ENCODE measurements around the gene ATP6V0E1.

The ATP6V0E1 gene

DNA sequence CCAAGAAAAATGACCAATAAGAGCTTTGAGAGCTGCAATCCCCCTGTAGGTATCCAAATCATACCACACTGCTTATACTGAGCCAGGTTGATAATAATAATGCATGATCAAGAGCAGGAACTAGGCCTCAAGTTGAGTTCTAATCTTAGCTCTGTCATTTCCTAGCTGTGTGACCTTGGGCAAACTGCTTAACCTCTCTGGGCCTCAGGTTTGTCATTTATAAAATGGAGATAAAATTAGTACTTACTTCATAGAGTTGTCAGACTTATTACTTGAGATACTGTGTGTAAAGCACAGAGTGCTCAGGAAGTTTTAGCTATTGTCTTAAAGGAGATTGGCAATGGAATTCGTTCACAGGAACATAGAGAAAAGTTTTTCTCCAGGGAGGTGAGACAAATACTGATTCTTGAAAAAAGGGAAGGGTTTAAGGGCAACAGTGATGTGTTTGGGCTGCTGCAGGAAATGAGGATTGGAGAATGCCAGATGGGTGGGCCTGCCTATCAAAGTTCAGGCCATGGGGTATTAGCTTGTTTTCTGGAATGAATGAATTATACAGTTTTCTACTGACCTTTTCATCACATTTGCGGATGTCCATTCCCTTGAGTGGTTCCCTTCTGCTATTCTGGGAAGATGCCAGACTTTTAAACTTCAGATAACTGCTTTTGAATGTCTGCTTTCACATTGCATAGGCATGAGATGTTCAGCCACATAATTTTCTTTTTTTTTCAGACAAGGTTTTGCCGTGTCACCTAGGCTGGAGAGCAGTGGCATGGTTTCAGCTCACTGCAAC lies 10.2 kb upstream of the ATP6V0E1 start:
- no peak overlapping the region for H3K27ac Mint-ChIP-seq
- H3K4me3 Mint-ChIP-seq, result no peak overlapping the region
- no peaks in the 10 kb centered on the region for H3K9me3 Mint-ChIP-seq
- peaks cover 3% of the 10 kb centered on the region for H3K36me3 Mint-ChIP-seq (ENCODE audit: low read depth)
- no peaks in the 10 kb centered on the region for H3K4me1 Mint-ChIP-seq (ENCODE audit: low read depth)
- no peaks in the 10 kb centered on the region for H3K27me3 Mint-ChIP-seq (ENCODE audit: low read depth)

- H3K9me3 Mint-ChIP-seq, result no peaks in the 10 kb centered on the region
- H3K27ac Mint-ChIP-seq, result no peak overlapping the region
- peaks cover 3% of the 10 kb centered on the region for H3K36me3 Mint-ChIP-seq (ENCODE audit: low read depth)
- H3K4me3 Mint-ChIP-seq, result no peak overlapping the region
- H3K27me3 Mint-ChIP-seq (ENCODE audit: low read depth), result peaks cover 3% of the 10 kb centered on the region
- H3K4me1 Mint-ChIP-seq (ENCODE audit: low read depth), result no peaks in the 10 kb centered on the region
Observed at GRCh38 chr5:172973931-172974330, 9.6 kb upstream of the ATP6V0E1 start.

DNA sequence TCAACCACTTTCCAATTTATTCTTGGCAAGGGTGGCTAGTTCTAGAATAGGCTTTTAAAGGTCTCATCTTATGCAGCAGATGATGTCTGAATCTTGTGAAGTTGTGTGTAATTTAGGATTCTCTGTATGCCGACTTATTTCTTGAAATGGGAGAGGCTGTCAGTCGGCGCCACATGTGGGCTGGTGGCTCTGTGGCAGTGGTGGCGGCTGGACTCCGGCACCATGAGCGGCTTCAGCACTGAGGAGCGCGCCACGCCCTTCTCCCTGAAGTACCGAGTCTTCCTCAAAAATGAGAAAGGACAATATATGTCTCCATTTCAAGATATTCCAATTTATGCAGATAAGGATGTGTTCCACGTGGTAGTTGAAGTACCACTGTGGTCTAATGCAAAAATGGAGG lies 8.3 kb upstream of the ATP6V0E1 start:
- no peaks in the 10 kb centered on the region for H3K36me3 Mint-ChIP-seq (ENCODE audit: low read depth)
- H3K27me3 Mint-ChIP-seq (ENCODE audit: low read depth), result peaks cover 4% of the 10 kb centered on the region
- H3K27ac Mint-ChIP-seq, result no peak overlapping the region
- H3K4me3 Mint-ChIP-seq, result no peak overlapping the region
- no peaks in the 10 kb centered on the region for H3K4me1 Mint-ChIP-seq (ENCODE audit: low read depth)
- H3K9me3 Mint-ChIP-seq, result no peaks in the 10 kb centered on the region

DNA sequence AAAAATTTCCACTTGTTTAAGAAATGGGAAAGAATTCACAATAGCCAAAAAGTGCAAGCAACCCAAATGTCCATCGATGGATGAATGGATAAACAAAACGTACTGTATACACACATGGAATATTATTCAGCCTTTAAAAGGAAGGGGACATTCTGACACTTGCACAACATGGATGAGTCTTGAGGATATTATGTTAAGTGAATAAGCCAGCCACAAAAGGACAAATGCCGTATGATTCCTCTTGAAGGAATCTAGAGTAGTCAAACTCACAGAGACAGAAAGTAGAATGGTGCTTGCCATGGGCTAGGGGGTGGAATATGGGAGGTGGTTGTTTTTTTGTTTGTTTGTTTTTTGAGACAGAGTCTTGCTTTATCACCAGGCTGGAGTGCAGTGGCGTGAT lies 3.8 kb upstream of the ATP6V0E1 start:
- no peaks in the 10 kb centered on the region for H3K9me3 Mint-ChIP-seq
- H3K36me3 Mint-ChIP-seq (ENCODE audit: low read depth), result peaks cover 2% of the 10 kb centered on the region
- no peak overlapping the region for H3K27ac Mint-ChIP-seq
- peaks cover 4% of the 10 kb centered on the region for H3K27me3 Mint-ChIP-seq (ENCODE audit: low read depth)
- peaks cover 2% of the 10 kb centered on the region for H3K4me1 Mint-ChIP-seq (ENCODE audit: low read depth)
- no peak overlapping the region for H3K4me3 Mint-ChIP-seq

GRCh38 chr5:172981931-172982330 lies 1.6 kb upstream of the ATP6V0E1 start:
- no peak overlapping the region for H3K27ac Mint-ChIP-seq
- peaks cover 14% of the 10 kb centered on the region for H3K36me3 Mint-ChIP-seq (ENCODE audit: low read depth)
- no peaks in the 10 kb centered on the region for H3K9me3 Mint-ChIP-seq
- no peak overlapping the region for H3K4me3 Mint-ChIP-seq
- H3K27me3 Mint-ChIP-seq (ENCODE audit: low read depth), result peaks cover 4% of the 10 kb centered on the region
- peaks cover 11% of the 10 kb centered on the region for H3K4me1 Mint-ChIP-seq (ENCODE audit: low read depth)

DNA sequence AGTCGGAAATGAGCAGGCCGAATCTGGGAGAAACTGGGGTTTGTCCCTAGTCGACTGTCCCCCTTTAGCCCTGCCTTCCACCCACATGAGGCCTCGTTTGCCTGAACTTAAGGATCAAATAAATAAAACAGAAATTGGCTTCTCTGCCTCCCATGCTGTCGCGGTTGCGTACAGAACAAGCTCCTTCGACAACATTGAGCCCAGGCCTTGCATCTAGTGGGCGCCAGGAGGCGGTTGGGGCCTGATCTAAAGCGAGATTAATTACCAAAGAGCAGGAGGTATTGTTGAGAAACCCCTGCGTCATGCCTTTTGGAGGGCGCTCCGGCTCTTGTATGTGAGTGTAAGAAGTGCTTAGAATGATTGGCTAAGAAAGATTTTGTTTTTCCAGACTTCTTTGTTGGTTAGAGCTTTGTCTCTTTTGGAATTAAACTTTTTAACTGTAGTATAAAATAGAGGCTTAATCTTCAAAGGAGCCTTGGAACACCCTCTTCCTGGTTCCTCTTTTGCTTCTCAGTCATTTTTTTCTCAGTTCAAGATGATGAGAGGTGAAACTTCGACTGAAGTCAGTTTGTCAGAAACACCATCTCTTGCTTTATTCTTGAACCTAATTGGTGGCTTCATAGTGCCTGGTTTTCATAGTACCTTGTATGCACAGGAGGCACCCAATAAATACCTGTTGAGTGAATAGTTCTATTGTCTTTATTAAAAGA lies 828 bp downstream of the ATP6V0E1 start:
- H3K36me3 Mint-ChIP-seq (ENCODE audit: low read depth), result peaks cover 21% of the 10 kb centered on the region
- no peaks in the 10 kb centered on the region for H3K27me3 Mint-ChIP-seq (ENCODE audit: low read depth)
- H3K4me3 Mint-ChIP-seq, result peak overlapping the region; percentile 90
- no peaks in the 10 kb centered on the region for H3K9me3 Mint-ChIP-seq
- peak overlapping the region; percentile 94 for H3K27ac Mint-ChIP-seq
- H3K4me1 Mint-ChIP-seq (ENCODE audit: low read depth), result peaks cover 15% of the 10 kb centered on the region

- Mint-ChIP-seq H3K27me3 (ENCODE audit: low read depth) (no peaks in the 10 kb centered on the region), H3K4me3 (peak overlapping the region; percentile 81), H3K9me3 (no peaks in the 10 kb centered on the region), H3K36me3 (ENCODE audit: low read depth) (peaks cover 21% of the 10 kb centered on the region), H3K4me1 (ENCODE audit: low read depth) (peaks cover 16% of the 10 kb centered on the region), H3K27ac (peak overlapping the region; percentile 74)
Observed at GRCh38 chr5:172985596-172985995, 2.0 kb downstream of the ATP6V0E1 start.

DNA sequence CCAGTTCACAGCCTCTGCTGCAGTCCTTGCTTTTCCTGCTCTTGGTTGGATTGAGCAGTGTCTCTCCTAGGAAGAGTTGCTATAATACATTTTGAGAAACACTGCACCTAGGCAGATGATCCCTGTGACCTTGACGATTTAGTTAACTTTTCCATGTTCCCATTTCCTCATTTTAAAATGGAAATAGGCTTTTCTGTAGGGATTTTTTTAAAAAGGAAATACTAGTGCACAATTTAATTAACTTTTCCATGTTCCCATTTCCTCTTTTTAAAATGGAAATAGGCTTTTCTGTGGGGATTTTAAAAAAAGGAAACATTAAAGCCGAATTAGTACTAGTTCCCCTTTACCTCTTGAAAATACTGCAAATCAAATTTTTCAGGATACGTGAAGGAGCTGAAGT lies 4.7 kb downstream of the ATP6V0E1 start:
- Mint-ChIP-seq H3K27ac (no peak overlapping the region), H3K27me3 (ENCODE audit: low read depth) (no peaks in the 10 kb centered on the region), H3K9me3 (no peaks in the 10 kb centered on the region), H3K4me3 (no peak overlapping the region), H3K4me1 (ENCODE audit: low read depth) (peaks cover 23% of the 10 kb centered on the region), H3K36me3 (ENCODE audit: low read depth) (peaks cover 35% of the 10 kb centered on the region)

DNA sequence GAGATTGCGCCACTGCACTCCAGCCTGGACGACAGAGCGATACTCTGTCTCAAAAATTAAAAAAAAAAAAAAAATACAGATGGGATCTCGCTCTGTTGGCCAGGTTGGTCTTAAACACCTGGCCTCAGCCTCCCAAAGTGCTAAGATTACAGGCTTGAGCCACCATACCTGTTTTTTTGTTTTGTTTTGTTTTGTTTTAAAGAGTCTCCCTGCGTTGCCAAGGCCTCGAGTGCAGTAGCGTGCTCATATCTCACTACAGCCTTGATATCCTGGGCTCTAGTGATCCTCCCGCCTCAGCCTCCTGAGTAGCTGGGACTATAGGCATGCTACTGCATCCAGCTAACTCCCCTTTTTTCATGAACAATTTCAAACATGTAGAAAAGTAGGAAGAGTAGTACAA lies 7.2 kb downstream of the ATP6V0E1 start:
- H3K27me3 Mint-ChIP-seq (ENCODE audit: low read depth), result no peaks in the 10 kb centered on the region
- no peaks in the 10 kb centered on the region for H3K9me3 Mint-ChIP-seq
- peaks cover 35% of the 10 kb centered on the region for H3K36me3 Mint-ChIP-seq (ENCODE audit: low read depth)
- H3K27ac Mint-ChIP-seq, result no peak overlapping the region
- no peak overlapping the region for H3K4me3 Mint-ChIP-seq
- H3K4me1 Mint-ChIP-seq (ENCODE audit: low read depth), result peaks cover 20% of the 10 kb centered on the region

DNA sequence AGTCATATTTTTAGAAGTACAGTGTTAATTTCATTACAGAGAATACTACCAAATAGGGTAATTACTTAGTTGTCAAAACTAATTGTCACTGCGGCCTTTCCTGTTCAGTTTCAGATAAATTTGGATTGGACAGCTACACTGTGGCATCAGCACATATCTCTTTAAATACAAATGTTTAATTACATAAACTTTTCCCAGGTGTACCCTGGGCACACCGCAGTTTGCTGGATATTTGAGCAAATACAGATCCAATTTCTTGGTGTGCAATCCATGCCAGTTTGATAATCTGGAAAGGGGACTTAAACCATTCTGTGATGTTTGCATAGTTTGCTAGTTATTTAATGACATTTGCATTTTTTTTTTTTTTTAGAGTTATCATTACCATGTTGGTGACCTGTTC lies 10.8 kb downstream of the ATP6V0E1 start:
- Mint-ChIP-seq H3K4me3 (no peak overlapping the region), H3K9me3 (no peaks in the 10 kb centered on the region), H3K27me3 (ENCODE audit: low read depth) (no peaks in the 10 kb centered on the region), H3K4me1 (ENCODE audit: low read depth) (peaks cover 13% of the 10 kb centered on the region), H3K27ac (no peak overlapping the region), H3K36me3 (ENCODE audit: low read depth) (peaks cover 26% of the 10 kb centered on the region)

- H3K4me1 Mint-ChIP-seq (ENCODE audit: low read depth), result peaks cover 31% of the 10 kb centered on the region
- no peaks in the 10 kb centered on the region for H3K9me3 Mint-ChIP-seq
- H3K36me3 Mint-ChIP-seq (ENCODE audit: low read depth), result peaks cover 18% of the 10 kb centered on the region
- H3K27me3 Mint-ChIP-seq (ENCODE audit: low read depth), result no peaks in the 10 kb centered on the region
- no peak overlapping the region for H3K27ac Mint-ChIP-seq
- H3K4me3 Mint-ChIP-seq, result no peak overlapping the region
Observed at GRCh38 chr5:172999372-172999973, 15.9 kb downstream of the ATP6V0E1 start.

DNA sequence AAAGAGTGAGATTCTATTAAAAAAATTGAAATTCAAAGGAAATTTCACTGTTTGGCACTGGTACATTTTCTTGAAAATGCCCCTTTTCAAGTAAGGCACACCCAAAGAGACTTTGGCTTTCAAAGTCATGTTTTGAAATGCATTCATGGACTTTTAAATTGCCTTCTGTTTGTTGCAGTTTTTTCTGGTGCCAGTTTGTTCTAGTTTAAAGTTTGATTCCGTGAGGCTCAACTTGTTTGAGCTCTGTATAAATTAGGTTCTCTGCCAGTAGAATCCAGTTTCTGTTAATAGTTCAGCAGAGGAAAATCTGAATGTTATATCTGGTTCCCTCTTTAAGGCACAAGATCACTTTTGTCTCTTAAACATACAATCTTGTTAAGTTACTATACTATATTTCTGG lies 16.4 kb downstream of the ATP6V0E1 start:
- Mint-ChIP-seq H3K4me1 (ENCODE audit: low read depth) (peaks cover 32% of the 10 kb centered on the region), H3K4me3 (no peak overlapping the region), H3K27me3 (ENCODE audit: low read depth) (no peaks in the 10 kb centered on the region), H3K9me3 (no peaks in the 10 kb centered on the region), H3K27ac (no peak overlapping the region), H3K36me3 (ENCODE audit: low read depth) (peaks cover 18% of the 10 kb centered on the region)

DNA sequence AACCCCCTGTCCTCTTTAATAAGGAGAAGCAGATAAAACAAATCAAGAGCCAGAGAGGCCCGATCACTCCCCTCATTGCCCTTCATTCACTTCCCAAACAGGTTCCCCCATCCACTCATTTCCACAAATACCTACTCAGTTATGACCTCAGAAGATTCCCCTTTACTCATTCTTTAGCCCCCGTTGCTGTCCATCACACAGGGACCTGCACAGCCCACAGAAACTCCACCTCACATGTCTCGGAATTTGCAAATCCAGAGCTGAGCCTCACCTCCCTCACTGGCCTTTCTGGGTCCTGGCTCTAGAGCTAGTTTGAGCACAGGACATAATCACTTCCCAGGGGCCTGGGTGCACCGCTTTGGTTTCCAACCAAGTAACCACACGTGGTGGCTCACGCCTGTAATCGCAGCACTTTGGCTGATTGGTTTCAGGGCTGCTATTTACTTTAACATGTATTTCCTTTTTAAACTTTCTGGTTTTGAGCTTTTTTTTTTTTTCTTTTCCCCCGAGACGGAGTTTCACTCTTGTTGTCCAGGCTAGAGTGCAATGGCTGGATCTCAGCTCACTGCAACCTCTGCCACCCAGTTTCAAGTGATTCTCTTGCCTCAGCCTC lies 17.8 kb downstream of the ATP6V0E1 start:
- Mint-ChIP-seq H3K4me1 (ENCODE audit: low read depth) (peaks cover 32% of the 10 kb centered on the region), H3K9me3 (no peaks in the 10 kb centered on the region), H3K27ac (no peak overlapping the region), H3K36me3 (ENCODE audit: low read depth) (peaks cover 15% of the 10 kb centered on the region), H3K4me3 (no peak overlapping the region), H3K27me3 (ENCODE audit: low read depth) (no peaks in the 10 kb centered on the region)

DNA sequence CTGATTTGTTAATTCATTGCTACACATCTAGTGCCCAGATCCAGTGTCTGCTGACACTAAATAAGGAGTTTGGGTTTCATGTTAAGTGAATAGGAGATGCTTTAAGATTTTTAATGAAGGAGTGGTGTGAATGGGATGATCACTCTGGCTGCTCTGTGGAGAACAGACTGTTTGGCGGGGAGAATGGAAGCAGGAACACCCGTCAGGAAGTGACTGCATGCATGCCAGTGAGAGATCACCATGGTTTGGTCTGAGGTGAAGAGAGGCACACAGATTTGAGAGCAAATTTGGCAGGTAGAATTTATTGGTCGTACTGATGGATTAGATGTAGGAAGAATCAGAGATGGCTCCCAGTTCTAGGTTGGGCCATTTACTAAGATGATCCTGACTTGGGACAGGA lies 19.8 kb downstream of the ATP6V0E1 start:
- Mint-ChIP-seq H3K9me3 (no peaks in the 10 kb centered on the region), H3K36me3 (ENCODE audit: low read depth) (peaks cover 11% of the 10 kb centered on the region), H3K27me3 (ENCODE audit: low read depth) (no peaks in the 10 kb centered on the region), H3K27ac (no peak overlapping the region), H3K4me1 (ENCODE audit: low read depth) (peaks cover 34% of the 10 kb centered on the region), H3K4me3 (no peak overlapping the region)
